NCI-H446 (cell line): ENCODE measurements around the gene ACADS.
A peak's percentile ranks its signal among the peaks of the same experiment; 100 is the strongest.

Source experiments
- DNase-seq, 2 experiments: peaks; one replicate each; lab custom pipeline; 2025; lab: John Stamatoyannopoulos, UW

Gene ACADS

GRCh38 chr12:120700886-120701285 is 24.7 kb upstream of the ACADS start:
- no peak for DNase-seq

GRCh38 chr12:120702637-120703036 is 23.0 kb upstream of the ACADS start:
- no peak for DNase-seq

- DNase-seq: no peak
These were observed 22.2 kb upstream of the ACADS start for GRCh38 chr12:120703311-120703942.

GRCh38 chr12:120705618-120706017 is 20.0 kb upstream of the ACADS start:
- DNase-seq: no peak

GRCh38 chr12:120706029-120706428 is 19.6 kb upstream of the ACADS start:
- DNase-seq: no peak

- no peak for DNase-seq
These were observed 17.0 kb upstream of the ACADS start for GRCh38 chr12:120708651-120709050.

- DNase-seq: peak in 1 of 2 experiments; percentile 56
These were observed 15.4 kb upstream of the ACADS start, which contains the start of gene UNC119B for GRCh38 chr12:120710031-120710804. TSS of gene UNC119B (plus strand) at chr12:120710458. CDS start at chr12:120710475, 17 bp downstream.

GRCh38 chr12:120710805-120711296 is 14.8 kb upstream of the ACADS start:
- DNase-seq: no peak

- no peak for DNase-seq
These were observed 14.2 kb upstream of the ACADS start for GRCh38 chr12:120711411-120711810.

- no peak for DNase-seq
These were observed 13.0 kb upstream of the ACADS start for GRCh38 chr12:120712610-120713009.

GRCh38 chr12:120713861-120714482 is 11.7 kb upstream of the ACADS start:
- DNase-seq: peak; percentile 13 to 81

GRCh38 chr12:120718055-120718454 is 7.6 kb upstream of the ACADS start:
- DNase-seq: no peak

GRCh38 chr12:120719072-120719471 is 6.6 kb upstream of the ACADS start:
- no peak for DNase-seq

- no peak for DNase-seq
These were observed 6.0 kb upstream of the ACADS start for GRCh38 chr12:120719496-120720233.

GRCh38 chr12:120720234-120720986 is 5.2 kb upstream of the ACADS start:
- no peak for DNase-seq

- no peak for DNase-seq
These were observed 4.4 kb upstream of the ACADS start for GRCh38 chr12:120720987-120721801.

GRCh38 chr12:120721866-120722265 is 3.8 kb upstream of the ACADS start:
- DNase-seq: no peak

- no peak for DNase-seq
These were observed 2.8 kb upstream of the ACADS start for GRCh38 chr12:120722784-120723183.

- DNase-seq: no peak
These were observed 906 bp upstream of the ACADS start for GRCh38 chr12:120724720-120725119.

GRCh38 chr12:120725151-120725658 is 421 bp upstream of the ACADS start:
- no peak for DNase-seq

- no peak for DNase-seq
These were observed 826 bp downstream of the ACADS start for GRCh38 chr12:120726510-120726793.
